ENCODE measurements around the gene NUP210. TPM values are rescaled to one million over a fixed set of nuclear protein-coding genes. Genes with fewer than 3 reads are reported as not detected.

The NUP210 gene
- 82.5 and 91.9 TPM in 2 replicates for total RNA-seq

- TF ChIP-seq, protein P1, sequence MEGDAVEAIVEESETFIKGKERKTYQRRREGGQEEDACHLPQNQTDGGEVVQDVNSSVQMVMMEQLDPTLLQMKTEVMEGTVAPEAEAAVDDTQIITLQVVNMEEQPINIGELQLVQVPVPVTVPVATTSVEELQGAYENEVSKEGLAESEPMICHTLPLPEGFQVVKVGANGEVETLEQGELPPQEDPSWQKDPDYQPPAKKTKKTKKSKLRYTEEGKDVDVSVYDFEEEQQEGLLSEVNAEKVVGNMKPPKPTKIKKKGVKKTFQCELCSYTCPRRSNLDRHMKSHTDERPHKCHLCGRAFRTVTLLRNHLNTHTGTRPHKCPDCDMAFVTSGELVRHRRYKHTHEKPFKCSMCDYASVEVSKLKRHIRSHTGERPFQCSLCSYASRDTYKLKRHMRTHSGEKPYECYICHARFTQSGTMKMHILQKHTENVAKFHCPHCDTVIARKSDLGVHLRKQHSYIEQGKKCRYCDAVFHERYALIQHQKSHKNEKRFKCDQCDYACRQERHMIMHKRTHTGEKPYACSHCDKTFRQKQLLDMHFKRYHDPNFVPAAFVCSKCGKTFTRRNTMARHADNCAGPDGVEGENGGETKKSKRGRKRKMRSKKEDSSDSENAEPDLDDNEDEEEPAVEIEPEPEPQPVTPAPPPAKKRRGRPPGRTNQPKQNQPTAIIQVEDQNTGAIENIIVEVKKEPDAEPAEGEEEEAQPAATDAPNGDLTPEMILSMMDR (IDR thresholded peaks at IDR 0.05), result no peak
- H3K36me3 Mint-ChIP-seq (ENCODE audit: low read depth), result peaks cover 6% of the 10 kb centered on the region
- DNase-seq (peak; percentile 72), ATAC-seq (ENCODE audit: low read depth) (peak; percentile 68)
- H3K27ac Mint-ChIP-seq, result peak within 1 kb of the TSS; percentile 98
- POLR2A ChIA-PET, result interaction anchor here (0.6 to 3.4 kb wide), 12 partner anchors 9 to 398 kb away, joined by 3 to 40 read pairs (median 4); partner anchors contain the start of gene HDAC11
- CTCF ChIA-PET, result interaction anchor here (0.7 to 1.7 kb wide), 3 partner anchors 32 to 74 kb away, joined by 3 to 4 read pairs (median 3); no protein-coding TSS in a partner anchor
- H3K4me1 Mint-ChIP-seq, result peaks cover 56% of the 10 kb centered on the region
- intact Hi-C loops (cut with micrococcal nuclease), result loop anchor here (2.0 to 5.0 kb wide), 2 partner anchors 61 to 398 kb away; partner anchors contain the start of gene HDAC11
- H3K27me3 Mint-ChIP-seq, result no peaks in the 10 kb centered on the region
- H3K9me3 Mint-ChIP-seq, result no peaks in the 10 kb centered on the region
- H3K4me3 Mint-ChIP-seq, result peak within 1 kb of the TSS; percentile 91
These were observed at the start of gene NUP210 for GRCh38 chr3:13420045-13420830. Gene NUP210, minus strand, starts transcription at chr3:13420322. Its CDS starts 96 bp downstream, at chr3:13420226.

DNA sequence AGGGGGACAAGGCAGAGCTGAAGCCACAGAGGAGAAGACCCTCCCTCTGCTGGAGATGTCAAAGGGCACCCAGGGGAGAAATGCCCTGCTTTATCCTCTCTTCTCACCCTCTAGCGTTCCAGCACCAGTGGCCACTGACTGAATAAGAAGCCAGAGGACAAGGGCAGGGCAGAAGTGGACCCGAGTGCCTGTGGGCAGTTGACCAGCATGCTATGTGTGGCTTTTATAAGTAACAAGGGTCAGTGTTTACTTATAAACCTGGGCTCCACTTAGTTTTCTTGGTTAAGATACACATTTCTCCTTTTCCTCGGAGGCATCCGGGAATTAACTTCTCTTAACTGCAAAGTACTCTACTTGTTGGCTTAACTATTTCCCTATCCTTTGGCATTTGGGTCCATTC is 46.7 kb upstream of the NUP210 start:
- no peaks in the 10 kb centered on the region for H3K9me3 Mint-ChIP-seq
- no peaks in the 10 kb centered on the region for H3K36me3 Mint-ChIP-seq (ENCODE audit: low read depth)
- POLR2A ChIA-PET, result interaction anchor here (0.6 kb wide), 1 partner anchor 336 kb away, joined by 5 read pairs; no protein-coding TSS in a partner anchor
- no peaks in the 10 kb centered on the region for H3K4me1 Mint-ChIP-seq
- H3K4me3 Mint-ChIP-seq, result no peak overlapping the region
- H3K27ac Mint-ChIP-seq, result no peak overlapping the region
- TF ChIP-seq, protein P1 (IDR thresholded peaks at IDR 0.05), result no peak
- CTCF ChIA-PET, result interaction anchor here (0.7 to 1.1 kb wide), 2 partner anchors 30 to 375 kb away, joined by 3 to 4 read pairs; no protein-coding TSS in a partner anchor
- H3K27me3 Mint-ChIP-seq, result peaks cover 8% of the 10 kb centered on the region
- DNase-seq (no peak), ATAC-seq (ENCODE audit: low read depth) (no peak)
- intact Hi-C loops (cut with micrococcal nuclease), result no loop called here

DNA sequence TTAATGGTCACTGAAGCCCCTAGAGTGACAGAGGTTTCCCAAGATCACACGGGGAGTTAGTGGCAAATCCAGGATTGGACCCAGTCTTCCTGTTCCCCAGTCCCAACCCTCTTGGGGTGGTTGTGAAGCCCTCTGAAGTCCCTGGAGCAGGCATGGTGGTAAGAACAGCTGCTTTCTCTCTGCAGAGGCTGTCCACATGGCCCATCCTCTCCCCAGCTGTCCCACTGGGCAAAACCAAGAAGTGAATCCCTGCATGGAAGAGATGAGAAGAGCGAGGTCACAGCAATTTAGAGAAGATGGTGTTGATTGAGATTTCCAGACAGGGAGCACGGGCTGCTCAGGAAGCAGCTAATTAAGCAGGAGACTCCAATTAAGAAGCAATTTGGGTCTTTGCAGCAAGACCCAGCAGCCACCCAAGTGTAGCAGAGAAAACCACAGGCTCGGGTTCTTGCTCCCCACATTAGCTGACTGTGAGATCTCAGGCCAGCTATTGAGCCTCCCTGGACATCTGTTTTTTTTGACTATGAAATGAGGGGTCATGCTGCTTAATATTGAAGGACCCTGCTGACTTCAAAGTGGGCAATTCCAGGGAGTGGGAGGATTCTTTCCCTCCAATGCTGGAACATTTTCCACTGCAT is 45.2 kb upstream of the NUP210 start:
- ATAC-seq (ENCODE audit: low read depth), result no peak
- TF ChIP-seq, protein P1 (IDR thresholded peaks at IDR 0.05), result no peak
- ChIA-PET POLR2A (no interaction called here), CTCF (no interaction called here)
- no peak for DNase-seq
- H3K27me3 Mint-ChIP-seq, result peaks cover 9% of the 10 kb centered on the region
- H3K4me1 Mint-ChIP-seq, result peaks cover 3% of the 10 kb centered on the region
- intact Hi-C loops (cut with micrococcal nuclease), result no loop called here
- no peak overlapping the region for H3K4me3 Mint-ChIP-seq
- no peaks in the 10 kb centered on the region for H3K9me3 Mint-ChIP-seq
- H3K27ac Mint-ChIP-seq, result no peak overlapping the region
- H3K36me3 Mint-ChIP-seq (ENCODE audit: low read depth), result no peaks in the 10 kb centered on the region

GRCh38 chr3:13463618-13464400 is 43.7 kb upstream of the NUP210 start:
- peaks cover 9% of the 10 kb centered on the region for H3K27me3 Mint-ChIP-seq
- H3K9me3 Mint-ChIP-seq, result no peaks in the 10 kb centered on the region
- no peak for ATAC-seq (ENCODE audit: low read depth)
- H3K4me3 Mint-ChIP-seq, result no peak overlapping the region
- no peaks in the 10 kb centered on the region for H3K36me3 Mint-ChIP-seq (ENCODE audit: low read depth)
- intact Hi-C loops (cut with micrococcal nuclease), result no loop called here
- no peak for DNase-seq
- H3K27ac Mint-ChIP-seq, result no peak overlapping the region
- ChIA-PET POLR2A (no interaction called here), CTCF (interaction anchor here (1.0 kb wide), 2 partner anchors 10 to 372 kb away, joined by 4 to 6 read pairs; no protein-coding TSS in a partner anchor)
- TF ChIP-seq, protein P1 (IDR thresholded peaks at IDR 0.05), result no peak
- H3K4me1 Mint-ChIP-seq, result peaks cover 3% of the 10 kb centered on the region
